Sigmoid colon (tissue), 4 donors: ENCODE data around the gene NOSIP.

Source experiments
- CTCF ChIP-seq, 4 experiments: fragments of 450-650 bp in 3 of 4; fragments of 200-600 bp in 1 of 4; IDR thresholded peaks; one replicate each; pipeline ENCODE4 v1.5.1; 2016 to 2019; ENCODE audit warnings: antibody characterized with exemption in 4 of 4, mild to moderate bottlenecking in 3 of 4, moderate library complexity in 2 of 4
- EP300 ChIP-seq, 4 donors: sonication (generic); formaldehyde crosslinking; IDR thresholded peaks; one replicate each; pipeline ENCODE4 v1.6.1; 2017; ENCODE audit warnings: antibody characterized with exemption in 4 of 4
- POLR2A ChIP-seq, 2 donors: fragments of 450-650 bp; IDR thresholded peaks; one replicate each; pipeline ENCODE4 v1.6.1; 2016; ENCODE audit warnings: antibody characterized with exemption in 2 of 2, mild to moderate bottlenecking in 2 of 2, moderate library complexity in 2 of 2

- TF ChIP-seq POLR2A (IDR thresholded peaks at IDR 0.05), result peak; percentile 59 to 77
- TF ChIP-seq CTCF (IDR thresholded peaks at IDR 0.05), result peak in 2 of 4 experiments; percentile 7 to 20
- TF ChIP-seq EP300 (IDR thresholded peaks at IDR 0.05), result no peak
These were observed 10.0 kb upstream of the NOSIP start for GRCh38 chr19:49590071-49590970.
